Measurements from ENCODE around the gene SLC5A10. TPM values are rescaled to one million over a fixed set of nuclear protein-coding genes. Genes with fewer than 3 reads are reported as not detected.

SLC5A10 gene
- total RNA-seq, 4 donors from 2014 or later: not detected

GRCh38 chr17:18938692-18939023 lies 13.3 kb upstream of the SLC5A10 start:
- Histone ChIP-seq H3K9me3 (no peaks in the 10 kb centered on the region), H3K27me3 (peaks cover 0 to 4% (median 0%) of the 10 kb centered on the region in 4 donors), H3K4me1 (no peaks in the 10 kb centered on the region), H3K4me3 (no peak overlapping the region), H3K27ac (replicated peaks in 1 of 4) (no peak overlapping the region), H3K36me3 (no peaks in the 10 kb centered on the region)
- intact Hi-C loops (cut with DNase I): no loop called here
- DNase-seq (ENCODE audit: extremely low spot score): no peak
- no peak for TF ChIP-seq POLR2AphosphoS5 (IDR thresholded peaks at IDR 0.05)
- no peak for TF ChIP-seq CTCF (IDR thresholded peaks at IDR 0.05)
- no peak for TF ChIP-seq EP300 (IDR thresholded peaks at IDR 0.05)
- no peak for TF ChIP-seq POLR2A (IDR thresholded peaks at IDR 0.05; ENCODE audit: low read depth)
- 80% methylated on average over 2 of the region's 2 CpGs for WGBS

- intact Hi-C loops (cut with DNase I): no loop called here
- TF ChIP-seq CTCF (IDR thresholded peaks at IDR 0.05) (no peak), EP300 (IDR thresholded peaks at IDR 0.05) (no peak), POLR2A (IDR thresholded peaks at IDR 0.05; ENCODE audit: low read depth) (no peak), POLR2AphosphoS5 (IDR thresholded peaks at IDR 0.05) (no peak)
- Histone ChIP-seq H3K36me3 (no peaks in the 10 kb centered on the region), H3K4me1 (no peaks in the 10 kb centered on the region), H3K27ac (replicated peaks in 1 of 4) (no peak overlapping the region), H3K4me3 (no peak overlapping the region), H3K9me3 (no peaks in the 10 kb centered on the region), H3K27me3 (peaks cover 0 to 8% (median 3%) of the 10 kb centered on the region in 4 donors)
- DNase-seq (ENCODE audit: extremely low spot score): no peak
- 85% methylated on average over 5 of the region's 5 CpGs for WGBS
These were observed 7.3 kb upstream of the SLC5A10 start for GRCh38 chr17:18944646-18945045.

- TF ChIP-seq POLR2AphosphoS5 (IDR thresholded peaks at IDR 0.05) (no peak), POLR2A (IDR thresholded peaks at IDR 0.05; ENCODE audit: low read depth) (no peak), EP300 (IDR thresholded peaks at IDR 0.05) (no peak), CTCF (IDR thresholded peaks at IDR 0.05) (no peak)
- no peaks in the 10 kb centered on the region for H3K36me3 ChIP-seq
- DNase-seq (ENCODE audit: extremely low spot score): no peak
- intact Hi-C loops (cut with DNase I): no loop called here
- 62% methylated on average over 2 of the region's 2 CpGs for WGBS
- peaks cover 0 to 3% (median 0%) of the 10 kb centered on the region in 4 donors for H3K4me1 ChIP-seq
- H3K9me3 ChIP-seq: no peaks in the 10 kb centered on the region
- no peak overlapping the region for H3K4me3 ChIP-seq
- no peak overlapping the region for H3K27ac ChIP-seq (replicated peaks in 1 of 4)
- H3K27me3 ChIP-seq: peaks cover 0 to 8% (median 3%) of the 10 kb centered on the region in 4 donors
These were observed 5.4 kb upstream of the SLC5A10 start for GRCh38 chr17:18946536-18946935.

GRCh38 chr17:18947866-18948265 lies 4.1 kb upstream of the SLC5A10 start:
- Histone ChIP-seq H3K27ac (replicated peaks in 1 of 4) (no peak overlapping the region), H3K36me3 (no peaks in the 10 kb centered on the region), H3K4me1 (peaks cover 0 to 3% (median 0%) of the 10 kb centered on the region in 4 donors), H3K4me3 (no peak overlapping the region), H3K9me3 (no peaks in the 10 kb centered on the region), H3K27me3 (peaks cover 0 to 8% (median 3%) of the 10 kb centered on the region in 4 donors)
- no peak for TF ChIP-seq POLR2AphosphoS5 (IDR thresholded peaks at IDR 0.05)
- no peak for TF ChIP-seq CTCF (IDR thresholded peaks at IDR 0.05)
- no peak for TF ChIP-seq EP300 (IDR thresholded peaks at IDR 0.05)
- no peak for TF ChIP-seq POLR2A (IDR thresholded peaks at IDR 0.05; ENCODE audit: low read depth)
- intact Hi-C loops (cut with DNase I): no loop called here
- WGBS: 90% methylated on average over 6 of the region's 6 CpGs
- no peak for DNase-seq (ENCODE audit: extremely low spot score)

- Histone ChIP-seq H3K27ac (replicated peaks in 1 of 4) (no peak overlapping the region), H3K4me1 (peaks cover 0 to 3% (median 0%) of the 10 kb centered on the region in 4 donors), H3K9me3 (no peaks in the 10 kb centered on the region), H3K36me3 (no peaks in the 10 kb centered on the region), H3K4me3 (no peak overlapping the region), H3K27me3 (peaks cover 0 to 5% (median 2%) of the 10 kb centered on the region in 4 donors)
- DNase-seq (ENCODE audit: extremely low spot score): no peak
- intact Hi-C loops (cut with DNase I): no loop called here
- TF ChIP-seq POLR2AphosphoS5 (IDR thresholded peaks at IDR 0.05) (no peak), CTCF (IDR thresholded peaks at IDR 0.05) (no peak), POLR2A (IDR thresholded peaks at IDR 0.05; ENCODE audit: low read depth) (no peak), EP300 (IDR thresholded peaks at IDR 0.05) (no peak)
- WGBS: 79% methylated on average over 8 of the region's 8 CpGs
These were observed 3.4 kb upstream of the SLC5A10 start for GRCh38 chr17:18948476-18949006.

All from esophagus muscularis mucosa (tissue), 4 donors.